Body of pancreas (tissue), 4 donors: ENCODE results near the gene SMARCA2.

Experiments used
- POLR2A ChIP-seq, 3 donors: fragments of 450-650 bp; IDR thresholded peaks; one replicate each; pipeline ENCODE4 v1.6.1; 2016; ENCODE audit warnings: antibody characterized with exemption in 3 of 3, mild to moderate bottlenecking in 2 of 3
- TF ChIP-seq, protein P1 (sequence below), 7 experiments: fragments of 450-650 bp in 4 of 7; fragments of 200-600 bp in 3 of 7; sonication (generic) in 3 of 7; IDR thresholded peaks; one replicate each; pipeline ENCODE4 v1.5.1; 2016 to 2019; ENCODE audit warnings: antibody characterized with exemption in 7 of 7

DNA sequence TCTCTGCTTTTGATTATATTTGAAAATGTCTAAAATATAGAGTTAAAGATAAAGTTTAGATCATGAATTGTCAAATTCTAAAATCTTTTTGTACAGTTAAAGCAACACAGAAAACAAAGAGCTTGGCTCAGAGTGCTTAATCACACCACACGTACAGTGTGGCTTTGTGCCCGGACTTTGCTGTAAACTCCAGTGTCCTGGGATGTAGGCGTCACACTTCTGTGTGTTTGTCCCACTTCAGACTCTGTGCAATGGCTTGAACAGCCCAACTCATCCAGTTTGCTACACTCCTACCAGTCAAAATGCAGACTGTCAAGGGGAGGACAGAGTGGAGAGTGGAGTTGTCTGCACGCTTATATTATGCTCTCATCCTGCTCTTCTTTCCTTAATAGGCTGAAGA is 45.3 kb downstream of the SMARCA2 start:
- TF ChIP-seq, protein P1, sequence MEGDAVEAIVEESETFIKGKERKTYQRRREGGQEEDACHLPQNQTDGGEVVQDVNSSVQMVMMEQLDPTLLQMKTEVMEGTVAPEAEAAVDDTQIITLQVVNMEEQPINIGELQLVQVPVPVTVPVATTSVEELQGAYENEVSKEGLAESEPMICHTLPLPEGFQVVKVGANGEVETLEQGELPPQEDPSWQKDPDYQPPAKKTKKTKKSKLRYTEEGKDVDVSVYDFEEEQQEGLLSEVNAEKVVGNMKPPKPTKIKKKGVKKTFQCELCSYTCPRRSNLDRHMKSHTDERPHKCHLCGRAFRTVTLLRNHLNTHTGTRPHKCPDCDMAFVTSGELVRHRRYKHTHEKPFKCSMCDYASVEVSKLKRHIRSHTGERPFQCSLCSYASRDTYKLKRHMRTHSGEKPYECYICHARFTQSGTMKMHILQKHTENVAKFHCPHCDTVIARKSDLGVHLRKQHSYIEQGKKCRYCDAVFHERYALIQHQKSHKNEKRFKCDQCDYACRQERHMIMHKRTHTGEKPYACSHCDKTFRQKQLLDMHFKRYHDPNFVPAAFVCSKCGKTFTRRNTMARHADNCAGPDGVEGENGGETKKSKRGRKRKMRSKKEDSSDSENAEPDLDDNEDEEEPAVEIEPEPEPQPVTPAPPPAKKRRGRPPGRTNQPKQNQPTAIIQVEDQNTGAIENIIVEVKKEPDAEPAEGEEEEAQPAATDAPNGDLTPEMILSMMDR (IDR thresholded peaks at IDR 0.05): no peak
- TF ChIP-seq POLR2A (IDR thresholded peaks at IDR 0.05): no peak
